Measurements from ENCODE around the gene POU4F3.
"Not testable (repeated sequence)": the region's sequence is repeated elsewhere in the genome, so short reads cannot be mapped to it uniquely, and the experiment has no call there.

POU4F3 gene

GRCh38 chr5:146338774-146339714, at the start of gene POU4F3:
TSS of gene POU4F3 (plus strand) at chr5:146338839. CDS start at chr5:146339113, 274 bp downstream.
- no peak for DNase-seq (ENCODE audit: low read depth, low spot score)
- H3K4me3 ChIP-seq (ENCODE audit: low read depth, low read length): no peak within 1 kb of the TSS
- TF ChIP-seq CTCF (IDR thresholded peaks at IDR 0.05; ENCODE audit: low read depth, low read length): no peak
- in situ Hi-C loops (cut with HindIII; ENCODE audit: low sequenced_read_pairs): no loop called here

- in situ Hi-C loops (cut with HindIII; ENCODE audit: low sequenced_read_pairs): no loop called here
- H3K4me3 ChIP-seq (ENCODE audit: low read depth, low read length): no peak overlapping the region
- no peak for TF ChIP-seq CTCF (IDR thresholded peaks at IDR 0.05; ENCODE audit: low read depth, low read length)
- DNase-seq (ENCODE audit: low read depth, low spot score): no peak
Measured at GRCh38 chr5:146290318-146290717, 48.3 kb upstream of the POU4F3 start.

- DNase-seq (ENCODE audit: low read depth, low spot score): peak; percentile 51
- in situ Hi-C loops (cut with HindIII; ENCODE audit: low sequenced_read_pairs): no loop called here
- TF ChIP-seq CTCF (IDR thresholded peaks at IDR 0.05; ENCODE audit: low read depth, low read length): peak; percentile 63
- H3K4me3 ChIP-seq (ENCODE audit: low read depth, low read length): no peak overlapping the region
Measured at GRCh38 chr5:146291421-146292074, 47.1 kb upstream of the POU4F3 start.

GRCh38 chr5:146296245-146296644, 42.4 kb upstream of the POU4F3 start:
- no peak overlapping the region for H3K4me3 ChIP-seq (ENCODE audit: low read depth, low read length)
- no peak for TF ChIP-seq CTCF (IDR thresholded peaks at IDR 0.05; ENCODE audit: low read depth, low read length)
- in situ Hi-C loops (cut with HindIII; ENCODE audit: low sequenced_read_pairs): no loop called here
- DNase-seq (ENCODE audit: low read depth, low spot score): no peak

GRCh38 chr5:146298920-146299319, 39.7 kb upstream of the POU4F3 start:
- in situ Hi-C loops (cut with HindIII; ENCODE audit: low sequenced_read_pairs); DNase-seq (ENCODE audit: low read depth, low spot score); H3K4me3 ChIP-seq (ENCODE audit: low read depth, low read length): not testable (repeated sequence)

GRCh38 chr5:146301626-146302025, 37.0 kb upstream of the POU4F3 start:
- in situ Hi-C loops (cut with HindIII; ENCODE audit: low sequenced_read_pairs): no loop called here
- H3K4me3 ChIP-seq (ENCODE audit: low read depth, low read length): no peak overlapping the region
- TF ChIP-seq CTCF (IDR thresholded peaks at IDR 0.05; ENCODE audit: low read depth, low read length): no peak
- DNase-seq (ENCODE audit: low read depth, low spot score): no peak

GRCh38 chr5:146302406-146302805, 36.2 kb upstream of the POU4F3 start:
- no peak overlapping the region for H3K4me3 ChIP-seq (ENCODE audit: low read depth, low read length)
- in situ Hi-C loops (cut with HindIII; ENCODE audit: low sequenced_read_pairs): no loop called here
- no peak for DNase-seq (ENCODE audit: low read depth, low spot score)
- TF ChIP-seq CTCF (IDR thresholded peaks at IDR 0.05; ENCODE audit: low read depth, low read length): no peak

All from astrocyte of the spinal cord (primary cell).